Panc1 (cell line): ENCODE measurements around the gene FAR1. TPM values are rescaled to one million over a fixed set of nuclear protein-coding genes. Genes with fewer than 3 reads are reported as not detected.
"Not testable (repeated sequence)": the region's sequence is repeated elsewhere in the genome, so short reads cannot be mapped to it uniquely, and the experiment has no call there.

Experiments
- ATAC-seq: fragments of 200-7000 bp; cut with Tn5 transposase; 2 replicates; pipeline ENCODE4 v1.9.1; 2020; ENCODE audit warnings: mild to moderate bottlenecking, moderate library complexity
- BruUV-seq: library from RNA; stranded (reverse); fragments of 400-500 nt; replicated peaks from 2 replicates; lab custom pipeline; 2021; lab: Mats Ljungman, UMichigan
- CTCF ChIA-PET: fragments of 300-600 bp; sonication (Branson Sonifier 250); formaldehyde crosslinking; loops from one replicate; lab custom pipeline; 2022; ENCODE audit warnings: antibody characterized with exemption; lab: Charles Lee
- POLR2A ChIA-PET: fragments of 300-600 bp; sonication (Branson Sonifier 250); formaldehyde crosslinking; loops from one replicate; lab custom pipeline; 2022; ENCODE audit warnings: antibody characterized with exemption; lab: Charles Lee
- DNase-seq: peaks from one replicate; pipeline ENCODE4 v3.0.0-alpha.2; 2010; ENCODE audit warnings: low read depth, low spot score
- H3K27ac ChIP-seq: 2 replicates; pipeline ENCODE4 v1.5.1; 2011; ENCODE audit warnings: mild to moderate bottlenecking, low read length, inconsistent platforms
- H3K27me3 ChIP-seq: fragments of 200-500 bp; sonication (Bioruptor generic); 2 replicates; pipeline ENCODE4 v1.6.0; 2014; ENCODE audit warnings: low read length, inconsistent platforms; ENCODE audit not compliant: control insufficient read depth, insufficient read depth
- H3K36me3 ChIP-seq: fragments of 200-500 bp; sonication (Bioruptor generic); 2 replicates; pipeline ENCODE4 v1.5.1; 2014; ENCODE audit warnings: inconsistent platforms, mild to moderate bottlenecking, low read length, moderate library complexity; ENCODE audit not compliant: control insufficient read depth, insufficient read depth
- H3K4me1 ChIP-seq: 2 replicates; pipeline ENCODE4 v1.5.1; 2011; ENCODE audit warnings: inconsistent platforms, mild to moderate bottlenecking, low read length, moderate library complexity; ENCODE audit not compliant: control insufficient read depth, insufficient read depth
- H3K4me3 ChIP-seq, 2 experiments: 2 replicates each; pipeline ENCODE4 v1.5.1; 2011 to 2012; ENCODE audit warnings: low read depth in 2 of 2, low read length in 2 of 2, mild to moderate bottlenecking in 2 of 2, inconsistent platforms in 1 of 2, moderate library complexity in 1 of 2
- H3K9me3 ChIP-seq: fragments of 200-500 bp; sonication (Bioruptor generic); 2 replicates; pipeline ENCODE4 v1.5.1; 2014; ENCODE audit warnings: low read depth, mild to moderate bottlenecking, inconsistent platforms, low read length, moderate library complexity; ENCODE audit not compliant: control insufficient read depth, insufficient read depth
- CTCF ChIP-seq: fragments of 450-650 bp; IDR thresholded peaks from 2 replicates; pipeline ENCODE4 v1.5.1; 2017; ENCODE audit warnings: mild to moderate bottlenecking
- POLR2AphosphoS5 ChIP-seq: IDR thresholded peaks from 2 replicates; pipeline ENCODE4 v1.6.1; 2012; ENCODE audit warnings: mild to moderate bottlenecking, low read depth, low read length, moderate library complexity
- REST ChIP-seq, 2 experiments: IDR thresholded peaks; 2 replicates each; pipeline ENCODE4 v1.6.1; 2011 to 2012; ENCODE audit warnings: low read depth in 2 of 2, control low read depth in 1 of 2, low read length in 1 of 2, mild to moderate bottlenecking in 1 of 2, moderate library complexity in 1 of 2; ENCODE audit not compliant: insufficient read depth in 1 of 2
- SIN3A ChIP-seq: IDR thresholded peaks from 2 replicates; pipeline ENCODE4 v1.6.1; 2012; ENCODE audit warnings: low read depth, mild to moderate bottlenecking, low read length, moderate library complexity, borderline replicate concordance; ENCODE audit not compliant: insufficient read depth
- in situ Hi-C: cut with HindIII; loops from 2 replicates; pipeline ENCODE4 v1.10.0; 2016; ENCODE audit warnings: low sequenced_read_pairs, low pct_unique_long_range_greater_than_20kb
- intact Hi-C: fragments of 100-400 bp; cut with micrococcal nuclease; formaldehyde crosslinking; loops from one replicate; pipeline ENCODE4 v1.10.0; 2022; ENCODE audit not compliant: unreplicated experiment
- total RNA-seq: library from RNA; stranded (reverse); gene quantifications from one replicate; pipeline ENCODE4 v1.2.1, GENCODE V29; 2021; ENCODE audit not compliant: unreplicated experiment

Gene FAR1
- total RNA-seq, 1 experiment from 2014 or later: 60.4 TPM

- 0 out of 2 replicates have a peak, but pooled peaks cover 4% of the 10 kb centered on the region for H3K27me3 ChIP-seq
- POLR2A ChIA-PET: no interaction called here
- H3K27ac ChIP-seq: no peak overlapping the region
- intact Hi-C loops: no loop called here
- DNase-seq: no peak
- no peaks in the 10 kb centered on the region for H3K9me3 ChIP-seq
- CTCF ChIA-PET: no interaction called here
- in situ Hi-C loops: no loop called here
- TF ChIP-seq POLR2AphosphoS5 (no peak), REST (IDR thresholded peaks at IDR 0.05; ENCODE audit: insufficient read depth in 1 of 2, low read depth in 2 of 2, low read length in 1 of 2) (no peak)
- no peaks in the 10 kb centered on the region for H3K4me1 ChIP-seq
- H3K36me3 ChIP-seq: no peaks in the 10 kb centered on the region
- no peak overlapping the region for H3K4me3 ChIP-seq
- no TSS peak for BruUV-seq
- ATAC-seq: no peak
These were observed 76.7 kb downstream of the FAR1 start for GRCh38 chr11:13745165-13745564.

DNA sequence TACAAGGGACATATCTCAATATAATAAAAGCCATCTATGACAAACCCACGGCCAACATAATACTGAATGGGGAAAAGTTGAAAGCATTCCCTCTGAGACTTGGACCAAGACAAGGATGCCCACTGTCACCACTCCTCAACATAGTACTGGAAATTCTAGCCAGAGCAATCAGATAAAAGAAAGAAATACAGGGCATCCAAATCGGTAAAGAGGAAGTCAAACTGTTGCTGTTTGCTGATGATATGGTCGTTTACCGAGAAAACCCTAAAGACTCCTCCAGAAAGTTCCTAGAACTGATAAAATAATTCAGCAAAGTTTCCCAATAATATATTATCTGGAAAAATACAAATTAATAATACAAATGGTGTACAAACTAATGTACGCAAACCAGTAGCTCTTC, 84.8 kb downstream of the FAR1 start:
- H3K4me1 ChIP-seq, ATAC-seq, intact Hi-C loops, H3K4me3 ChIP-seq, in situ Hi-C loops, H3K27ac ChIP-seq, H3K36me3 ChIP-seq, BruUV-seq, H3K9me3 ChIP-seq, H3K27me3 ChIP-seq, POLR2A ChIA-PET, CTCF ChIA-PET, DNase-seq: not testable (repeated sequence)

- H3K4me1 ChIP-seq: no peaks in the 10 kb centered on the region
- no peak overlapping the region for H3K4me3 ChIP-seq
- ATAC-seq (no peak), DNase-seq (no peak)
- POLR2A ChIA-PET: no interaction called here
- no peaks in the 10 kb centered on the region for H3K36me3 ChIP-seq
- intact Hi-C loops (loop anchor here (5.0 kb wide), 1 partner anchor 498 kb away; no protein-coding TSS in a partner anchor), in situ Hi-C loops (no loop called here)
- H3K27me3 ChIP-seq: no peaks in the 10 kb centered on the region; the same call in 1 of the 2 replicates
- no peaks in the 10 kb centered on the region for H3K9me3 ChIP-seq
- no TSS peak for BruUV-seq
- no peak for TF ChIP-seq POLR2AphosphoS5
- no peak for TF ChIP-seq SIN3A
- no peak for TF ChIP-seq CTCF
- no peak for TF ChIP-seq REST (IDR thresholded peaks at IDR 0.05; ENCODE audit: insufficient read depth in 1 of 2, low read depth in 2 of 2, low read length in 1 of 2)
- no peak overlapping the region for H3K27ac ChIP-seq
- CTCF ChIA-PET: interaction anchor here (1.0 kb wide), 1 partner anchor 14 kb away, joined by 3 read pairs; no protein-coding TSS in a partner anchor
These were observed 90.6 kb downstream of the FAR1 start for GRCh38 chr11:13759050-13759449.
